ENCODE results near the gene RS1. TPM values are rescaled to one million over a fixed set of nuclear protein-coding genes. Genes with fewer than 3 reads are reported as not detected.

The RS1 gene
- total and polyA plus RNA-seq, 12 donors = not detected

- no peaks in the 10 kb centered on the region for H3K9me3 ChIP-seq (replicated peaks in 1 of 3)
- TF ChIP-seq, protein P1, sequence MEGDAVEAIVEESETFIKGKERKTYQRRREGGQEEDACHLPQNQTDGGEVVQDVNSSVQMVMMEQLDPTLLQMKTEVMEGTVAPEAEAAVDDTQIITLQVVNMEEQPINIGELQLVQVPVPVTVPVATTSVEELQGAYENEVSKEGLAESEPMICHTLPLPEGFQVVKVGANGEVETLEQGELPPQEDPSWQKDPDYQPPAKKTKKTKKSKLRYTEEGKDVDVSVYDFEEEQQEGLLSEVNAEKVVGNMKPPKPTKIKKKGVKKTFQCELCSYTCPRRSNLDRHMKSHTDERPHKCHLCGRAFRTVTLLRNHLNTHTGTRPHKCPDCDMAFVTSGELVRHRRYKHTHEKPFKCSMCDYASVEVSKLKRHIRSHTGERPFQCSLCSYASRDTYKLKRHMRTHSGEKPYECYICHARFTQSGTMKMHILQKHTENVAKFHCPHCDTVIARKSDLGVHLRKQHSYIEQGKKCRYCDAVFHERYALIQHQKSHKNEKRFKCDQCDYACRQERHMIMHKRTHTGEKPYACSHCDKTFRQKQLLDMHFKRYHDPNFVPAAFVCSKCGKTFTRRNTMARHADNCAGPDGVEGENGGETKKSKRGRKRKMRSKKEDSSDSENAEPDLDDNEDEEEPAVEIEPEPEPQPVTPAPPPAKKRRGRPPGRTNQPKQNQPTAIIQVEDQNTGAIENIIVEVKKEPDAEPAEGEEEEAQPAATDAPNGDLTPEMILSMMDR (IDR thresholded peaks at IDR 0.05) = no peak
- TF ChIP-seq POLR2A (IDR thresholded peaks at IDR 0.05) = no peak
- WGBS, 4 donors = 45 to 86% (median 61%) methylated on average over 2 to 5 of the region's 5 CpGs
- no peaks in the 10 kb centered on the region for H3K27me3 ChIP-seq
- H3K36me3 ChIP-seq (replicated peaks in 1 of 2) = no peaks in the 10 kb centered on the region
- intact Hi-C loops (cut with DNase I) = no loop called here
- H3K4me1 ChIP-seq (replicated peaks in 1 of 2) = no peaks in the 10 kb centered on the region
- DNase-seq = no peak
- H3K4me3 ChIP-seq = no peak overlapping the region
- no peak overlapping the region for H3K27ac ChIP-seq
These were observed 16.8 kb downstream of the RS1 start for GRCh38 chrX:18654875-18655836.

DNA sequence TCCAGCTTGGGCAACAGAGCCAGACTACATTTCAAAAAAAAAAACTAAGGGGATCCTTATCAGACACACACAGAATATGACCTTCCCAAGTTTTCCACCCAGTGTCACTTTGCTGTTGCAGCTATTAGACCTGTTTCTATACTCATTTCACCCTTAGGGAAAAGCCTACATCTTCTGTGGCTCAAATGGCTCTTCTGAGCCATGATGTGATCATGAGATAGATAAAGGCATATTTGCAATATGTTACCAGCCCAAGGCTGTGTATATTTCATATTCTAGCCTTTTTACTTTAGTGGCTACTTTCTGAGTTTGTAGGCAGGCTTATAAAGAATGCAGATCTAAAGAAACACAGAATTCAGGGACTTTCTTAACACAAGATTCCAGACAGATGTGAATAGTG is 19.3 kb downstream of the RS1 start:
- Histone ChIP-seq H3K9me3 (replicated peaks in 1 of 3) (no peaks in the 10 kb centered on the region), H3K4me1 (replicated peaks in 1 of 2) (no peaks in the 10 kb centered on the region), H3K27me3 (no peaks in the 10 kb centered on the region), H3K27ac (no peak overlapping the region), H3K4me3 (no peak overlapping the region), H3K36me3 (replicated peaks in 1 of 2) (no peaks in the 10 kb centered on the region)
- DNase-seq = no peak
- intact Hi-C loops (cut with DNase I) = no loop called here
- TF ChIP-seq, protein P1 (IDR thresholded peaks at IDR 0.05) = no peak

- TF ChIP-seq POLR2A (IDR thresholded peaks at IDR 0.05) = no peak
- TF ChIP-seq, protein P1 (IDR thresholded peaks at IDR 0.05) = no peak
- no peaks in the 10 kb centered on the region for H3K36me3 ChIP-seq (replicated peaks in 1 of 2)
- no peaks in the 10 kb centered on the region for H3K4me1 ChIP-seq (replicated peaks in 1 of 2)
- H3K9me3 ChIP-seq (replicated peaks in 1 of 3) = no peaks in the 10 kb centered on the region
- no peaks in the 10 kb centered on the region for H3K27me3 ChIP-seq
- no peak overlapping the region for H3K27ac ChIP-seq
- WGBS, 4 donors = 85 to 92% (median 91%) methylated on average over 5 to 6 of the region's 6 CpGs
- DNase-seq = no peak
- no peak overlapping the region for H3K4me3 ChIP-seq
- intact Hi-C loops (cut with DNase I) = no loop called here
These were observed 21.2 kb downstream of the RS1 start for GRCh38 chrX:18650662-18651061.

- Histone ChIP-seq H3K4me1 (replicated peaks in 1 of 2) (no peaks in the 10 kb centered on the region), H3K27ac (no peak overlapping the region), H3K27me3 (no peaks in the 10 kb centered on the region), H3K9me3 (replicated peaks in 1 of 3) (no peaks in the 10 kb centered on the region), H3K4me3 (no peak overlapping the region), H3K36me3 (replicated peaks in 1 of 2) (no peaks in the 10 kb centered on the region)
- DNase-seq = no peak
- intact Hi-C loops (cut with DNase I) = no loop called here
- no peak for TF ChIP-seq POLR2A (IDR thresholded peaks at IDR 0.05)
- TF ChIP-seq, protein P1 (IDR thresholded peaks at IDR 0.05) = no peak
- 45 to 86% (median 74%) methylated on average over 2 to 9 of the region's 9 CpGs for WGBS, 4 donors
These were observed 22.4 kb downstream of the RS1 start for GRCh38 chrX:18649498-18649951.
